GM18505 (cell line): ENCODE measurements around the gene MOV10L1.

Experiments
- ATAC-seq: cut with Tn5 transposase; IDR thresholded peaks from one replicate; pipeline ENCODE4 v1.9.1; 2021; ENCODE audit not compliant: unreplicated experiment
- POLR2A ChIP-seq: IDR thresholded peaks from 4 replicates; pipeline ENCODE4 v1.6.1; 2011; ENCODE audit warnings: borderline replicate concordance; ENCODE audit not compliant: insufficient read depth, insufficient read length; ENCODE audit errors: extremely low read depth

MOV10L1 gene

DNA sequence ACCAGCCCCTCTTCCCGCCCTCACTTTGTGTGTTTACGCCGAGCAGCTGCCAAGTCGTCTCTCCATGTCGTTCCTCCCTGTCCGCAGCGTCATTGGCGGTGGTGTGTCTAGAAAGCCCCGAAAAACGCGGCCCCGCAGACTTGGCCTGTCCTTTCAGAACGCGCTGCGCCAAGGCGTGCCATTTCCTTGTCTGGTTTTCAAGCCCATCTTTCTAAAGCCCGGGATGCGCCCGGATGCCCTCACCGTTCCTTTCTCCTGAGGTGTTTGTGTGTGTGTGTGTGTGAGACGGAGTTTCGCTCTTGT is 557 bp downstream of the MOV10L1 start:
- no peak for TF ChIP-seq POLR2A
- ATAC-seq = no peak

DNA sequence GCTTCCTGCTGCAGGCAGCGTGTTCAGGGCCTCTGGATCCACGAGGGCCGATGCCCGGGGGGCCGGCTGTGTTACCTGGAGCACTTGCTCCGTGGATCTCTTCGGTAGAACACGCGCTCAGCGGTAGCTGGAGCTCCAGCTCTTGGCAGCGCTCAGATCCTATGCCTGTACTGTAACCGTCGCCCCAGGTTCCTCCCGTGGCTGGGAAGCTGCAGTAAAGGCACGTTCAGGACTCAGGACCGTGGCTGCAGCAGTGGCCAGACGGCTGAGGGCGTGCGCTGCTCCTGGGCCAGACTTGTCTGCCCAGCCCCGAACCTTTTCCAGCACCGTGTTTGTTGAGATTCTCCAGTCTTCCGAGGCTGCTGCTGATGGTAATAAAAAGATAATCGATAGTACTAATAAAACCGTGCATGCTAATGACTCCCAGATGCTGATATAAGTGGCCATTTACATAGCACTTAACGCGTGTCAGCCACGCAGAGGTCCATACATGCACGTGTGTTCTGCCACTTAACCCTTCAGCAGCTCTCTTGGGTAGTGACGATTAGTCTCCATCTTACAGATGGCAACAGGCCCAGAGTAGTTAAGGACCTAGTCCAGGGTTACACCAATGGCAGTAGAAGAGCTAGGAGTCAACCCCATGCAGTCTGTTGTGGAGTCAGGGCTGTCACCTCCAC is 1.4 kb downstream of the MOV10L1 start:
- no peak for TF ChIP-seq POLR2A
- no peak for ATAC-seq

GRCh38 chr22:50092342-50092741 is 2.5 kb downstream of the MOV10L1 start:
- ATAC-seq = no peak
- TF ChIP-seq POLR2A = no peak

- no peak for ATAC-seq
- no peak for TF ChIP-seq POLR2A
These were observed 8.2 kb downstream of the MOV10L1 start for GRCh38 chr22:50098052-50098451.

GRCh38 chr22:50101870-50102565 is 12.2 kb downstream of the MOV10L1 start:
- TF ChIP-seq POLR2A = no peak
- no peak for ATAC-seq

DNA sequence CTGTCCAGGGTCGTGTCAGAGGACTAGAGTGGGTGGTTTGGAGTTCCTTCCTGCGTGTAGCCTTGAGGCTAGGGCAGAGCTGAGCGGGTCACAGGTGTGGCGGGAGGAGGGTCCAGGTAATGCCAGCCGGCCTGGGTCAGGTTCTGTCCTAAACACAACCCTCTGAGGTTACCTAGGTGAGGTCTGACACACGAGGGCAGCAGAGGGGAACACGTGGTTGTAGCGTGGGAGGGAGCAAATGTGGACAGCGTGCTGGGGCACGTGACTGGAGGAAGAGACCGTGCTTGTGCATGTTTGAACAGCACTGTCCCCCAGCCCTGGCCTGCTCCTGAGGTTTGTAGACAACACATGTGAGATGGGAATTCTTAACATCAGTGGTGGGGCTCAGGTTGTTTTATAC is 13.1 kb downstream of the MOV10L1 start:
- no peak for ATAC-seq
- no peak for TF ChIP-seq POLR2A

- no peak for TF ChIP-seq POLR2A
These were observed 14.3 kb downstream of the MOV10L1 start for GRCh38 chr22:50104141-50104544.

GRCh38 chr22:50105208-50106100 is 15.6 kb downstream of the MOV10L1 start:
- no peak for ATAC-seq
- no peak for TF ChIP-seq POLR2A

More at GRCh38 chr22:50104141-50104544, 14.3 kb downstream of the MOV10L1 start:
- no peak for ATAC-seq

DNA sequence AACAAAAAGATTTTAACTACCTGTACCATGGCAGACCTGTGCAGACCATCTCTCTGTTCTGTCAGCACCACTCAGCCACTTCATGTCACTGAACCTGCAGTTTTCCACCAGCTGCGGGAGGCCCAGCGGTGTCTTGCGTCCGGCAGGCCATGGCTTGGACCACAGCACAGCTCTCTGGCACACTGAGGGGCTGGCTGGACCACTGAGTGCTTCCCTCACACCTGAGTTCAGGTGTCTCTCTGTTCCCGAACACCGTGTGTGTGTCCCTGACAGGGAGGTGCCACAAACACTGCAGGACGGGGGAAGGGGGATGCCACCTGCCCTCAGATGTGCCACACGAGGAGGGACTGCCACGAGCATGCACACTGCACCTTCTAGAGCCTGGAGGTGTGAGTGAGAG is 17.7 kb downstream of the MOV10L1 start:
- ATAC-seq = no peak
- TF ChIP-seq POLR2A = no peak

DNA sequence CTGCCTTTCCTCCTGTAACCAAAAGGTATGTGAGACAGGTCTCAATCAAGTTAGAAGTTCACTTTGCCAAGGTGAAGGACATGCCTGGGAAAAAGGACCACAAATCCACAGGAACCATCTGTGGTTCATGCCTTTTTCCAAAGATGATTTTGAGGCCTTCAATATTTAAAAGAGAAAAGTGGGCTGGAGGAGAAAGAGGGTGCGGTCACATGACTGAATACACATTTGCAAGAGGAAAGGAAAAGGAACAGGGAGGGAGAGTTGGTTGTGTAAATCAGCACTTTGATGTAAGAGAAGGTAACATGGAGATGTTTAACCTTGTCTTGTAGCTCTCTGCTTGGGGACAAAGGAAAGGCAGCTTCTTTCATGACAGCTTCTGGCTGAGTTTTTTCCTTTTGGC is 21.2 kb downstream of the MOV10L1 start:
- ATAC-seq = no peak
- TF ChIP-seq POLR2A = no peak

GRCh38 chr22:50112151-50113118 is 22.6 kb downstream of the MOV10L1 start:
- no peak for ATAC-seq
- no peak for TF ChIP-seq POLR2A

DNA sequence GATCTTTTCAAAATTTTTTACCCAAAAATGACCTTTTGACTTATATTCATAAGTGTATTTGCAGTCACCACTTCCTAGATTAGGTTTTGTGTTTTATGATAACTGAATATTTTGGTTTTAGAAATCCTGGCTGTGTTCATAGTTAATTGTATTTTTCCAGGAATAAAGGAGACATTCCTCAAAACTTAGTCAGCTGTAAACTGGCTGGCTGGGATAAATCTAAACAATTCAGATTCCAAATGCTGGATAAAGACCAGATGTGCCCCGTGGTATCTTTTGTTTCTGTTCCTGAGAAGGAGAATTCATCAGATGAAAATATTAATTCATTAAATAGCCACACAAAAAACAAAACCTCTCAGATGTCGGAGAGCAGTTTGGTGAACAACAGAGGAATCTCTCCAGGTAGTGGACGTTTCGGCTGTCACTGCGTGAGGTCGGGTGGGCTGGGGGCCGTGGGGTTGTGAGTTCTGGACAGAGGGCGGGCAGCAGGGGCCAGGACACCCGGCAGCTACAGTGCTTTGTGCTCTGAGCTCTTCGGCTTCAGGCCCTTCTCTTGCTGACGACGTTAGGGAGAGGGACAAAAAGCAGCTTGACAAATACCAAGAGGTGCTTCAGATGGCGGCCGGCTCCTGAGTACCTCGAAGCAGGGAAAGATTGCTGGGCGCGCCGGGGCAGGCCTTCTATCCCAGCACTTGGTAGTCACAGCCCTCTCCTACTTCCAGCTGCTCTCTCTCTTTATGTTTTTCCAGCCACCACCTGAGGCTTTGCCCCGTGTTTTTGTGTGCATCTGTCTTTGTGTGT is 24.6 kb downstream of the MOV10L1 start:
- no peak for ATAC-seq
- no peak for TF ChIP-seq POLR2A
